Chondrocyte (in vitro differentiated cells): ENCODE data around the gene LRP3. TPM values are rescaled to one million over a fixed set of nuclear protein-coding genes. Genes with fewer than 3 reads are reported as not detected.

Experiments used
- DNase-seq: peaks from one replicate; pipeline ENCODE4 v3.0.0; 2021; ENCODE audit warnings: mixed read lengths, low spot score
- H3K27ac Mint-ChIP-seq: one replicate; pipeline ENCODE4 v1.8.0; 2021; ENCODE audit warnings: mild to moderate bottlenecking, moderate library complexity, mixed read lengths; ENCODE audit not compliant: unreplicated experiment
- H3K27me3 Mint-ChIP-seq: 2 replicates; pipeline ENCODE4 v1.8.0; 2021; ENCODE audit warnings: low read depth, mixed read lengths
- H3K36me3 Mint-ChIP-seq: 2 replicates; pipeline ENCODE4 v1.8.0; 2021; ENCODE audit warnings: low read depth, mixed read lengths
- H3K4me1 Mint-ChIP-seq: 2 replicates; pipeline ENCODE4 v1.8.0; 2021; ENCODE audit warnings: low read depth, mild to moderate bottlenecking, mixed read lengths
- H3K4me3 Mint-ChIP-seq: one replicate; pipeline ENCODE4 v1.8.0; 2021; ENCODE audit warnings: mild to moderate bottlenecking, moderate library complexity, mixed read lengths; ENCODE audit not compliant: unreplicated experiment
- H3K9me3 Mint-ChIP-seq: 2 replicates; pipeline ENCODE4 v1.8.0; 2021; ENCODE audit warnings: low read depth, mixed read lengths
- CTCF ChIP-seq: fragments of 200-600 bp; sonication (generic); IDR thresholded peaks from 2 replicates; pipeline ENCODE4 v1.5.0; 2021; ENCODE audit warnings: antibody characterized with exemption, mild to moderate bottlenecking, moderate library complexity
- total RNA-seq: library from RNA; stranded (reverse); gene quantifications from 3 replicates; pipeline ENCODE4 v1.2.1, GENCODE V29; 2021

LRP3 gene
- total RNA-seq, 1 donor from 2014 or later, result 33.2 TPM

GRCh38 chr19:33168528-33168927 is 25.6 kb upstream of the LRP3 start:
- H3K4me1 Mint-ChIP-seq, result peaks cover 12% of the 10 kb centered on the region
- DNase-seq, result no peak
- no peak overlapping the region for H3K4me3 Mint-ChIP-seq
- peaks cover 18% of the 10 kb centered on the region for H3K9me3 Mint-ChIP-seq
- no peak overlapping the region for H3K27ac Mint-ChIP-seq
- no peaks in the 10 kb centered on the region for H3K36me3 Mint-ChIP-seq
- TF ChIP-seq CTCF, result no peak
- no peaks in the 10 kb centered on the region for H3K27me3 Mint-ChIP-seq

- H3K4me3 Mint-ChIP-seq, result no peak overlapping the region
- no peaks in the 10 kb centered on the region for H3K27me3 Mint-ChIP-seq
- H3K9me3 Mint-ChIP-seq, result peaks cover 18% of the 10 kb centered on the region
- H3K27ac Mint-ChIP-seq, result no peak overlapping the region
- H3K4me1 Mint-ChIP-seq, result peaks cover 21% of the 10 kb centered on the region
- no peaks in the 10 kb centered on the region for H3K36me3 Mint-ChIP-seq
- no peak for TF ChIP-seq CTCF
- no peak for DNase-seq
Measured at GRCh38 chr19:33171222-33171795, 22.8 kb upstream of the LRP3 start.

- Mint-ChIP-seq H3K4me1 (peaks cover 21% of the 10 kb centered on the region), H3K27ac (no peak overlapping the region), H3K36me3 (no peaks in the 10 kb centered on the region), H3K27me3 (no peaks in the 10 kb centered on the region), H3K9me3 (peaks cover 18% of the 10 kb centered on the region), H3K4me3 (no peak overlapping the region)
- TF ChIP-seq CTCF, result no peak
- DNase-seq, result peak; percentile 28
Measured at GRCh38 chr19:33171916-33172359, 22.2 kb upstream of the LRP3 start.

GRCh38 chr19:33174186-33174585 is 19.9 kb upstream of the LRP3 start:
- TF ChIP-seq CTCF, result no peak

GRCh38 chr19:33175156-33175782 is 18.9 kb upstream of the LRP3 start:
- peak overlapping the region; percentile 92 for H3K4me3 Mint-ChIP-seq
- H3K4me1 Mint-ChIP-seq, result peaks cover 29% of the 10 kb centered on the region
- no peaks in the 10 kb centered on the region for H3K27me3 Mint-ChIP-seq
- H3K9me3 Mint-ChIP-seq, result no peaks in the 10 kb centered on the region
- no peaks in the 10 kb centered on the region for H3K36me3 Mint-ChIP-seq
- H3K27ac Mint-ChIP-seq, result no peak overlapping the region
- peak; percentile 54 for DNase-seq
- TF ChIP-seq CTCF, result no peak

More at GRCh38 chr19:33174186-33174585, 19.9 kb upstream of the LRP3 start:
- Mint-ChIP-seq H3K27me3 (no peaks in the 10 kb centered on the region), H3K36me3 (no peaks in the 10 kb centered on the region), H3K4me3 (no peak overlapping the region), H3K27ac (no peak overlapping the region), H3K9me3 (peaks cover 2% of the 10 kb centered on the region), H3K4me1 (peaks cover 29% of the 10 kb centered on the region)
- DNase-seq, result peak; percentile 78
